HFFc6 (cell line): ENCODE results near the gene NUP133. TPM values are rescaled to one million over a fixed set of nuclear protein-coding genes. Genes with fewer than 3 reads are reported as not detected.

Experiments used
- DNase-seq: peaks from one replicate; pipeline ENCODE4 v3.0.0-alpha.2; 2018
- H3K27ac Mint-ChIP-seq: 2 replicates; pipeline ENCODE4 v1.8.0; 2020; ENCODE audit warnings: mild to moderate bottlenecking, mixed read lengths
- H3K27me3 Mint-ChIP-seq: 2 replicates; pipeline ENCODE4 v1.8.0; 2021; ENCODE audit warnings: mild to moderate bottlenecking, moderate library complexity, mixed read lengths; ENCODE audit not compliant: insufficient read depth
- H3K36me3 Mint-ChIP-seq: 2 replicates; pipeline ENCODE4 v1.8.0; 2021; ENCODE audit warnings: low read depth, mixed read lengths
- H3K4me1 Mint-ChIP-seq: 2 replicates; pipeline ENCODE4 v1.8.0; 2020; ENCODE audit warnings: low read depth, mixed read lengths
- H3K4me3 Mint-ChIP-seq: 2 replicates; pipeline ENCODE4 v1.8.0; 2020; ENCODE audit warnings: mild to moderate bottlenecking, moderate library complexity, mixed read lengths
- H3K9me3 Mint-ChIP-seq: 2 replicates; pipeline ENCODE4 v1.8.0; 2020; ENCODE audit warnings: mild to moderate bottlenecking, mixed read lengths
- total RNA-seq, 6 experiments: library from RNA; stranded (reverse); fragmentation: NEBNext Ultra II Directional; extraction: Animal tissue kit (Norgen Biotek cat#: 25700); gene quantifications; 2 replicates in 1 of 6; 3 replicates in 5 of 6; pipeline ENCODE4 v1.2.3, GENCODE V29; 2021
- TF ChIP-seq, protein P1 (sequence below): fragments of 200-600 bp; sonication (generic); IDR thresholded peaks from 2 replicates; pipeline ENCODE4 v1.5.0; 2021; ENCODE audit warnings: antibody characterized with exemption, mild to moderate bottlenecking

The NUP133 gene
- total RNA-seq, 6 experiments from 2014 or later = 34.3 to 42.8 (median 36.0) TPM

DNA sequence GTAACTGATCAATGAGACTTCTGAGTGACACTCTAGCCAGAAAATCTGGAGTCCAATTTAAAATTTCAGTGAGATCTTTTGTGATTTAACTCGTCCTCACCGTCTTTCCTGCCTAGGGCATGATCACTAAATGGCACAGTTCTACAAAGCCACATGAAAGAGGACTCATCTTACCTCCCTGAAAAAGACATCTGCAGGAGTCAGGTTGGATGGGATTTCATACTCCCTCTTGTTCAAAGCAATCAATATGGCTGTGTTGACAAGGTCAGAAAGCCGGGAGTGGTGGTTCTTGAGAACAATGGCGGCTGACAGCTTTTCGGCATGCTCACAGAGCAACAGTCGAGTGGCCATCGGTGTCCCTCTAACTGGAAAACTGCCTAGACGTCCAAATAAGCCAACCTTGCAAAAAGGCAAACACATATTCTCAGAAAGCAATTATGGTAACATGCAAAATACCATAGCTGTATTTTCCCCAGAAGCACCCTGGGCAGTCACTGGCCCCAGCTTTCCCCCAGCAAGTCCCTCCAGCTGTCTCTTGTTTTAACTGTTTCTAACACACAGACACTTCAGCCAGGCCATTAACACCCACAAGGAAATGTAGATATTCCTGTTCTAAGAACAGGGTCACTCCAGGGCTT lies 37.6 kb downstream of the NUP133 start:
- TF ChIP-seq, protein P1, sequence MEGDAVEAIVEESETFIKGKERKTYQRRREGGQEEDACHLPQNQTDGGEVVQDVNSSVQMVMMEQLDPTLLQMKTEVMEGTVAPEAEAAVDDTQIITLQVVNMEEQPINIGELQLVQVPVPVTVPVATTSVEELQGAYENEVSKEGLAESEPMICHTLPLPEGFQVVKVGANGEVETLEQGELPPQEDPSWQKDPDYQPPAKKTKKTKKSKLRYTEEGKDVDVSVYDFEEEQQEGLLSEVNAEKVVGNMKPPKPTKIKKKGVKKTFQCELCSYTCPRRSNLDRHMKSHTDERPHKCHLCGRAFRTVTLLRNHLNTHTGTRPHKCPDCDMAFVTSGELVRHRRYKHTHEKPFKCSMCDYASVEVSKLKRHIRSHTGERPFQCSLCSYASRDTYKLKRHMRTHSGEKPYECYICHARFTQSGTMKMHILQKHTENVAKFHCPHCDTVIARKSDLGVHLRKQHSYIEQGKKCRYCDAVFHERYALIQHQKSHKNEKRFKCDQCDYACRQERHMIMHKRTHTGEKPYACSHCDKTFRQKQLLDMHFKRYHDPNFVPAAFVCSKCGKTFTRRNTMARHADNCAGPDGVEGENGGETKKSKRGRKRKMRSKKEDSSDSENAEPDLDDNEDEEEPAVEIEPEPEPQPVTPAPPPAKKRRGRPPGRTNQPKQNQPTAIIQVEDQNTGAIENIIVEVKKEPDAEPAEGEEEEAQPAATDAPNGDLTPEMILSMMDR = no peak
- no peak for DNase-seq
- peaks cover 24% of the 10 kb centered on the region; the same call in 1 of the 2 replicates for H3K36me3 Mint-ChIP-seq
- H3K27me3 Mint-ChIP-seq = no peaks in the 10 kb centered on the region
- H3K4me3 Mint-ChIP-seq = no peak overlapping the region
- H3K9me3 Mint-ChIP-seq = no peaks in the 10 kb centered on the region
- no peak overlapping the region for H3K27ac Mint-ChIP-seq
- no peaks in the 10 kb centered on the region for H3K4me1 Mint-ChIP-seq

DNA sequence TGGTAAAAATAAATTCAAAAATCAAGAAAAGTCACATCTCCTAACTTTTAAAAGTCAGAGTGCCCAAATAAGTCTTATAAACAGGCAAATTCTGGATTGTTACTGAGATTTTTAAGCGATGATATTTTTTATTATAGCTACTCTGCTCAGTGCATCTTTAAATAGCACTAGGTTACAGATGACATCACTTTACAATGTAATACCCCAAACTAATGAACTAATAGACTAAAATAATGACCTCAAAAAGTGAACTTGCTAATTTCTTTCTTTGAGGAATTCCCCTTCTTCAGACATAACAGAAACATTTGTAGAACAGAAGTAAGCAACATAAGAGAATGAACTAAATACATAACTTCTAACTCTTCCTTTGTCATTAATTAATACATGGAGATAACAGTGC lies 41.3 kb downstream of the NUP133 start:
- no peak overlapping the region for H3K4me3 Mint-ChIP-seq
- TF ChIP-seq, protein P1 = no peak
- H3K9me3 Mint-ChIP-seq = no peaks in the 10 kb centered on the region
- no peaks in the 10 kb centered on the region for H3K4me1 Mint-ChIP-seq
- peaks cover 29% of the 10 kb centered on the region for H3K36me3 Mint-ChIP-seq
- H3K27ac Mint-ChIP-seq = no peak overlapping the region
- no peak for DNase-seq
- no peaks in the 10 kb centered on the region for H3K27me3 Mint-ChIP-seq

DNA sequence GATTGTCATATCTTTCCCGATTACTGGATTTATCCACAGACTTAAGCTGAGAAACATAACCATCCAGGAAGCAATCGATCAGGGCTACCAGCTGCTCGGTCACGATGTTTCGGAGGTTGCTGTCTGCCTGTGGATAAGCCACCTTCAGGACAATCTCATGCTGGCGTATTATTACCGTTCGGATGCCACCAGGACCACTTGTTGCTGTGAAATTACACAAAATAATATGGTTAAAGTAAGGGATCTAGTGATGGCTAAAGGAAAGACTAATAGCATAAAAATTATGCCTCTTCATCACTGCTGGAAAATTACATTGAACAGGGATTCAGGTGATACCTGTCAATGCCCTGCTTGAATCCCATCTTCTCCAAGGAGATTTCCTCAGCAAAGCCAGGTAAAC lies 43.5 kb downstream of the NUP133 start:
- H3K4me1 Mint-ChIP-seq = no peaks in the 10 kb centered on the region
- peaks cover 28% of the 10 kb centered on the region for H3K36me3 Mint-ChIP-seq
- H3K27ac Mint-ChIP-seq = no peak overlapping the region
- H3K4me3 Mint-ChIP-seq = no peak overlapping the region
- H3K9me3 Mint-ChIP-seq = no peaks in the 10 kb centered on the region
- TF ChIP-seq, protein P1 = no peak
- H3K27me3 Mint-ChIP-seq = no peaks in the 10 kb centered on the region
- DNase-seq = no peak

DNA sequence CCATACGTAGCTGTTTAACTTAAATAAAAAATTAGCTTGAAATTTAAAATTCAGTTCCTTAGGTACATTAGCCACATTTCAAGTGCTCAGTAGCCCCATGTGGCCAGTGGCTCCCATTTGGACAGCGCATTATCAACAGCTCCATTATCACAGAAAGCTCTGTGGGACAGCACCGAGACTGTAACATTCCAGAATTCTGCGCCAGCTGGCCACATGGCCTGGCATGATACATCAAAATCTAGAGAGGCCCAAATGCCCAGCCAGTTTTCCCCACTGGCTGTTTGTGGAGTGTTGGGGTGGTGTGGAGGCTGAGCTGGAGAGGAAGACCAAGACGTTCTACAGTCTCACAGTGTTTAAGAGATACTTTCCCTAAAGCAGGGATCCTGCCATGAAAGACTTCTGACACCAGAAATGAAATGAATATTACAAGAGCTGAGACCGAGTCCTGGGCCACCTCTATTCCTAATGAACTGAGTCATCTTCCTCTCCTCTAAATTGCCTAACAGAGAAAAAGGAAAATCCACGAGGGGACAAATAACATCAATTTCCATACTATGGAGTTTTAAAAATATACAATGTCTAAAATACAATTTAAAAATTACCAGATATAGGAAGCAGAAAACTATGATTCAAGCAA lies 47.0 kb downstream of the NUP133 start:
- H3K36me3 Mint-ChIP-seq = peaks cover 35% of the 10 kb centered on the region
- DNase-seq = no peak
- H3K4me1 Mint-ChIP-seq = no peaks in the 10 kb centered on the region
- no peak overlapping the region; the same call in 1 of the 2 replicates for H3K27ac Mint-ChIP-seq
- TF ChIP-seq, protein P1 = no peak
- H3K27me3 Mint-ChIP-seq = peaks cover 2% of the 10 kb centered on the region; the same call in 1 of the 2 replicates
- H3K9me3 Mint-ChIP-seq = no peaks in the 10 kb centered on the region
- no peak overlapping the region for H3K4me3 Mint-ChIP-seq

DNA sequence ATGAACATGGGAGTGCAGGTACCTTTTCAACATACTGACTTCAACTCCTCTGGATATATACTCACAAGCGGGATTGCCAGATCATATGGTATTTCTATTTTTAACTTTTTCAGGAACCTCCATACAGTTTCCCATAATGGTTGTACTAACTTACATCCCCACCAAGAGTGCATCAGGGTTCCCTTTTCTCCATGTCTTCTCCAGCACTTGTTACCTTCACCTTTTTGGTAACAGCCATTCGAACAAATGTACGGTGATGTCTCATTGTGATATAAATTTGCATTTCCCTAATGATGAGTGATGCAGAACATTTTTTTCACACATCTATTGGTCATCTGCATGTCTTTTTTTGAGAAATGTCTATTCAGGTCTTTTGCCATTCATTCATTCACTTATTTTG lies 48.3 kb downstream of the NUP133 start:
- H3K27me3 Mint-ChIP-seq = peaks cover 2% of the 10 kb centered on the region; the same call in 1 of the 2 replicates
- TF ChIP-seq, protein P1 = no peak
- H3K9me3 Mint-ChIP-seq = no peaks in the 10 kb centered on the region
- H3K4me1 Mint-ChIP-seq = no peaks in the 10 kb centered on the region
- H3K27ac Mint-ChIP-seq = no peak overlapping the region
- H3K4me3 Mint-ChIP-seq = no peak overlapping the region
- H3K36me3 Mint-ChIP-seq = peaks cover 29% of the 10 kb centered on the region
- DNase-seq = no peak
